HG03159 (cell line): Measurements from ENCODE around the gene SLC38A9.
"Not testable (repeated sequence)": the region's sequence is repeated elsewhere in the genome, so short reads cannot be mapped to it uniquely, and the experiment has no call there.

Experiments used
- ATAC-seq: cut with Tn5 transposase; IDR thresholded peaks from one replicate; pipeline ENCODE4 v1.9.1; 2021; ENCODE audit warnings: mild to moderate bottlenecking, moderate library complexity; ENCODE audit not compliant: unreplicated experiment

Gene SLC38A9

GRCh38 chr5:55706230-55706629 lies 5.9 kb downstream of the SLC38A9 start:
- no peak for ATAC-seq

GRCh38 chr5:55702598-55703345 lies 9.4 kb downstream of the SLC38A9 start:
- ATAC-seq, result no peak

GRCh38 chr5:55701462-55702103 lies 10.5 kb downstream of the SLC38A9 start:
- no peak for ATAC-seq

- ATAC-seq, result no peak
Observed at GRCh38 chr5:55700745-55701144, 11.4 kb downstream of the SLC38A9 start.

DNA sequence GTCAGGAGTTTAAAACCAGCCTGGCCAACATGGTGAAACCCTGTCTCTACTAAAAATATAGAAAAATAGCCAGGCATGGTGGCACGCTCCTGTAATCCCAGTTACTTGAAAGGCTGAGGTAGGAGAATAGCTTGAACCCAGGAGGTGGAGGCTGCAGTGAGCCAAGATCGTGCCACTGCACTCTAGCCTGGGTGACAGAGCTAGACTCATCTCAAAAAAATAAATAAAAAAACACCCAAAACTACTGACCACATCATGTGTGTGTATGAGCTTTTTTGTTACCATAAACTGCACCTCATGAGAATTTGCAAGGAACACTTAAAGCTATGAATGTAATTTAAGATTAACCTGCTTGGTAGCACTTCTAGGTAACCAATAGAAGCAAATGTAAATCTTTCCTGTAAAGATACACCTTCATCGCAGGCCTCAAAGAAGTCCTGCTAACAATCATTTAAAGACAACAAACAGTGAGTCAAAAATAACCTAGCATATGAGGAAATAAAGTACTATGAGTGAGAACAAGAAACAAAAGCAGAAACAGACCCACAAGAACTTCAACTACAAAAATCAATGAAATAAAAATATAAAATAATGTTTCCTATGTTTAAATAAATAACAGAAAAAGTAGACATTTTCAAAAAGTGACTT lies 13.0 kb downstream of the SLC38A9 start:
- ATAC-seq, result peak; percentile 69

- not testable (repeated sequence) for ATAC-seq
Observed at GRCh38 chr5:55696704-55697103, 15.4 kb downstream of the SLC38A9 start.

DNA sequence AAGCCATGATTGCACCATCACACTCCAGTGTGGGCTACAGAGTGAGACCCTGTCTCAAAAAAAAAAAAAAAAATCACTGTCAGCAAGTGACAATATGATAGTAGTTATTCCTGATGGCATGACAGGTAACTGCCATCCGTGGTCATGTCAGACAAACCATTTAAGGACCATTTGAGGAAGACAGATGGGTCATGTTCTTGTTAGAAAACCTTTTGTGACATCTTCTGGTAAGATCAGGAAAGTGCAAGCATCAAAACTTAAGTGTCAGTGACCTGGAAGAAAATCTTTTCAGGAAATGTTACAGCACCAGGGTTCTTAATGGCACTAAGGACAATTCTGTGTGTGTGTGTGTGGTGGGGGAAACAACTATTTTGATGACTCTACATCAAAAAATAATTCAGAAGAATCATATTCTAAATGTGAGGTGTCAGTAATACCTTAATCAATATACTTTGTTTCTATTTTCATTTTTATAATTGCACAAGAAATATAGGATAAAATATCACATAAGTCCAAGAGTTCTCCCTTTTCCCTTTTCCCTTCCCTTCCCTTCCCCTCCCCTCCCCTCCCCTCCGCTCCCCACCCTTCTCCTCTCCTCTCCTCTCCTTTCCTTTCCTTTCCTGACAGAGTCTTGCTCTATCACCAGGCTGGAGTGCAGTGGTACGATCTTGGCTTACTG lies 17.8 kb downstream of the SLC38A9 start:
- ATAC-seq, result no peak

GRCh38 chr5:55692509-55692908 lies 19.6 kb downstream of the SLC38A9 start:
- ATAC-seq, result no peak

DNA sequence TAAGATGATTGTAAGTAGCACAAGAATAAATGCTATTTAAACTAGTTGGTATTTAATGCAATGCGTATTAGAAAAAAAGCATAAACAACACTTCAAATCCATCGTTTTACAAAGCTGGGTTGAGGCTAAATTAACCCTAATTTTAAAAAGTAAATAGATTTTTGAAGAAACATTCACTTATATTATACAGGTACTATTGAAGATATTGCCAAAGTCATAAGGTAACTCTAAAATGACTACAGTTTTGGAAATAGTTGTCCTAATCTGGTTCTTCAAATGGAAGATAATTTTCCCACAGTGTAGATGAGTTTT lies 20.1 kb downstream of the SLC38A9 start:
- no peak for ATAC-seq

DNA sequence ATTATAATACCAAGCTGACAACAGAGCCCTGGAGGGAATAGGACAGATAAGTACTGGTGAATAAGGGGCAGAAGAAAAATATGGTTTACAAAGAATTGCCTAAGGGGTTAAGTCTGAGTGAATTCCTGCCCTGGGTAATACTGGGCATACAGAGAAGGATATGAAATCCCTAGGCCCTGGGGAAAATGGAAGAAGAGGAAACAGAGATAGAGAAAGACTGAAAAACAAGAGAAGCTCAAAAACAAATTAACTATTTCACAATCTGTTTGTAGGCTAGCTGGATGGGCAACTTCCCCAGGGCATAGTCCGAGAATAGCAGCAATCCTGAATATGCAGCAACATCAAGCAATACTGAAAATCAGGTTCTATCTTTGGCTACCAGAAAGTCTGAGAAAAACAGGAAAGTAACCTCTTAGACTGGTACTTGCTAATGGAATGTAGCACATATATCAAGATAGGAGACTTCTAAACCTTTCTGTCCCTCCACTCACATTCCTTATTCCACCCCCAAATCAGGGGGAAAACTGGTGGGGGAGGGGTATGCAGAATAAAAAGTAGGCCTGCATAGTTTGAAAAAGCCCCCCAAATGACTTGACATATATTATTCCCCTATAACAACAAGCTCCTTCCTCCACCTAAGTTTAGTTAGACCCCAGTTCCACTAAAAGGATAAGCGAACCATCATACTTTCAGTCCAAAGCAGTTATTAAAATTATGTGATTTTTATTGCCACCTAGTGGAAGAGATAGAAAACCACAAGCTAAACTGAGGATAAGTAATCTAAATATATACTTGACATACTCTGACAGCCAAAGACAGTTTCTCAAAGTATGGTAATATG lies 20.6 kb downstream of the SLC38A9 start:
- no peak for ATAC-seq

GRCh38 chr5:55682071-55682470 lies 30.1 kb downstream of the SLC38A9 start:
- no peak for ATAC-seq

- ATAC-seq, result no peak
Observed at GRCh38 chr5:55681301-55681700, 30.8 kb downstream of the SLC38A9 start.

DNA sequence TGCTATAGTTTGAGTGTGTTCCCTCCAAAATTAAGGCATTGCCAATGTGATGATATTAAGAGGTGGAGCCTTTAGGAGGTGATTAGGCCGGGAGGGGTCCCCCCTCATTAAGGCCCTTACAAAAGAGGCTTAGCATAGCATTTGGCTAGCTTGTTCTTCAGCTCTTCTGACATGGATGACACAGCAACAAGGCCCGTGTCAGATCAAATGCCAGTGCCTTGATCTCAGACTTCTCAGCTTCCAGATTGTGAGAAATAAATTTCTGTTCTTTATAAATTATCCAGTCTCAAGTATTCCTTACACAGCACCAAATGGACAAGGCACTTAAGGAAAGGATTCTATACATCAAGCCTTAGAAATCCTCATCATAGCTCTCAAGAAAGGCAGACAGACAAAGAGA lies 31.8 kb downstream of the SLC38A9 start:
- ATAC-seq, result no peak

- no peak for ATAC-seq
Observed at GRCh38 chr5:55679556-55679955, 32.6 kb downstream of the SLC38A9 start.

- ATAC-seq, result no peak
Observed at GRCh38 chr5:55675119-55675518, 37.0 kb downstream of the SLC38A9 start.

- ATAC-seq, result no peak
Observed at GRCh38 chr5:55674340-55674739, 37.8 kb downstream of the SLC38A9 start.

- ATAC-seq, result no peak
Observed at GRCh38 chr5:55672477-55672911, 39.6 kb downstream of the SLC38A9 start.

DNA sequence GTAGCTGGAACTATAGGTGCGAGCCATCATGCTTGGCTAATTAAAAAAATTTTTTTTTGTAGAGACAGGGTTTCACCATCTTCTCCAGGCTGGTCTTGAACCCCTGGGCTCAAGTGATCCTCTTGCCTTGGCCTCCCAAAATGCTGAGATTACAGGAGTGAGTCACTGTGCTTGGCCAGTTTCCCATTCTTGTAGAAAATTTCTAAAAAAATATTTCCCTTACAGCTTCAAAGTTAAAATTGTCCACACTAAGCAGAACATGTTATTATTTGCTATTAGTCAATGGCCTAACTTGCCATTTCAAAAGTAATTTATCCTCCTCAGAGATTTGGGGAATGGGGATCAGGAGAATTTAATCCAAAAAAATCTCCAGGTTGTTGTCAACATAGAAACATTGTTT lies 40.1 kb downstream of the SLC38A9 start:
- no peak for ATAC-seq

- ATAC-seq, result no peak
Observed at GRCh38 chr5:55668356-55668755, 43.8 kb downstream of the SLC38A9 start.

GRCh38 chr5:55667938-55668337 lies 44.2 kb downstream of the SLC38A9 start:
- ATAC-seq, result no peak

DNA sequence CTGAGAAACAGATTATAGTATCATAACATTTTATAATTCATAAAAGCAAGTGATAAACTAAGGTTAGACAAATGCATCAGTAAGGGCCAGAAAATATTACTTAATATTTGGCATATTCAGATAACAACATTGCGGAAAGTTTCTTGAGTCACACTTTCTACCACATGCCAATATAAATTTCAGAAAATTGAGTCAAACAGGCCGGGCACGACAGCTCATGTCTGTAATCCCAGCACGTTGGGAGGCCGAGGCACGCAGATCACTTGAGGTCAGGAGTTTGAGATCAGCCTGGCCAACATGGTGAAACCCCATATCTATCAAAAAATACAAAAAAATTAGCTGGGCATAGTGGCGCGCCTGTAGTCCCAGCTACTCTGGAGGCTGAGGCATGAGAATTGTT lies 47.1 kb downstream of the SLC38A9 start:
- ATAC-seq, result no peak
